HG03457 (cell line): ENCODE data around the gene SELPLG.
"Not testable (repeated sequence)": the region's sequence is repeated elsewhere in the genome, so short reads cannot be mapped to it uniquely, and the experiment has no call there.

Experiments
- ATAC-seq: cut with Tn5 transposase; IDR thresholded peaks from one replicate; pipeline ENCODE4 v1.9.1; 2021; ENCODE audit warnings: moderate number of reproducible peaks; ENCODE audit not compliant: unreplicated experiment

The SELPLG gene

DNA sequence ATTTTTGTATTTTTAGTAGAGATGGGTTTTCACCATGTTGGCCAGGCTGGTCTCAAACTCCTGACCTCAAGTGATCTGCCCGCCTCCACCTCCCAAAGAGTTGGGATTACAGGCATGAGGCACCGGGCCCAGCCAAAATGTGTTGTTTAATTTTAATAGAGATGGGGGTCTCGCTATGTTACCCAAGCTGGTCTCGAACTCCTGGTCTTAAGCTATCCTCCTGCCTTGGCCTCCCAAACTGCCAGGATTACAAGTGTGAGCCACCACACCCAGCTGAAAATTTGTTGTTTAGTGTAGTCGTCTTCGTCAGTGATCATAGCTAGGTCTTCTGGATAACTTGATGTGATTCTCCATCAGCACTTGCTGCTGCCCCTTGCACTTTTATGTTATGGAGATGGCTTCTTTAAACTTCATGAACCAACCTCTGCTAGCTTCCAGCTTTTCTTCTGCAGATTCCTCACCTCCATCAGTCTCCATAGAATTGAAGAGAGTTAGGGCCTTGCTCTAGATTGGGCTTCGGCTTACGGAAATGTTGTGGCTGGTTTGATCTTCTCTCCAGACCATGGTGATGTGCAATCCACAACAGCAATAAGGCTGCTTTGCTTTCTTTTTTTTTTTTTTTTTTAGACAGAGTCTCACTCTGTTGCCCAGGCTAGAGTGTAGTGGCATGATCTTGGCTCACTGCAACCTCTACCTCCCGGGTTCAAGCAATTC, 58.3 kb downstream of the SELPLG start:
- no peak for ATAC-seq

DNA sequence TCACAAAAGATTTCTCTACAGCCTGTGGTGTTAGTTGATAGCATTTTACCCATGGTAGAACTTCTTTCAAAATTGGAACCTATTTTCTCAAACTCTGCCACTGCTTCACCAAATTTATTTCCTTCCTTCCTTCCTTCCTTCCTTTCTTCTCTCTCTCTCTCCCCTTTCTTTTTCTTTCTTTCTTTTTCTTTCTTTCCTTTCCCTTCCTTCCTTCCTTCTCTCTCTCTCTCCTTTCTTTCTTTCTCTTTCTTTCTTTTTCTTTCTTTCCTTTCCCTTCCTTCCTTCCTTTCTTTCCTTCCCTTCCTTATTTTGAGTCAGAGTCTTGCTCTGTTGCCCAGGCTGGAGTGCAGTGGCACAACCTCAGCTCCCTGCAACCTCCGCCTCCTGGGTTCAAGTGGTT, 59.4 kb downstream of the SELPLG start:
- ATAC-seq = not testable (repeated sequence)

DNA sequence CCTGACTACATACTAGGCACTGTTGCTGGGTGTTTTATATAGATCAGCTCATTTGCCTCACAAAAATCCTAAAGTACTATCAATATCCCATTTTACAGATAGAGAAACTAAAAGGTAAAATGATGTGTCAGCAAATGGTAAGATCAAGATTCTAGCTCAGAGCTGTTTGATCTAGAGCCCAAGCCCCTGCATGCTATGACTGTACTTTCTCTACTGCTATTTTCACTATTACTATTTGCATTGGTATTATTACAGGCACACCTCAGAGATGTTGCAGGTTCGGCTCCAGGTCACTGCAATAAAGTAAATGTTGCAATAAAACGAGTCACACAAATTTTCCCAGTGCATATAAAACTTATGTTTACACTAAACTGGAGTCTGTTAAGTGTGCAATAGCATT, 60.4 kb downstream of the SELPLG start:
- no peak for ATAC-seq

DNA sequence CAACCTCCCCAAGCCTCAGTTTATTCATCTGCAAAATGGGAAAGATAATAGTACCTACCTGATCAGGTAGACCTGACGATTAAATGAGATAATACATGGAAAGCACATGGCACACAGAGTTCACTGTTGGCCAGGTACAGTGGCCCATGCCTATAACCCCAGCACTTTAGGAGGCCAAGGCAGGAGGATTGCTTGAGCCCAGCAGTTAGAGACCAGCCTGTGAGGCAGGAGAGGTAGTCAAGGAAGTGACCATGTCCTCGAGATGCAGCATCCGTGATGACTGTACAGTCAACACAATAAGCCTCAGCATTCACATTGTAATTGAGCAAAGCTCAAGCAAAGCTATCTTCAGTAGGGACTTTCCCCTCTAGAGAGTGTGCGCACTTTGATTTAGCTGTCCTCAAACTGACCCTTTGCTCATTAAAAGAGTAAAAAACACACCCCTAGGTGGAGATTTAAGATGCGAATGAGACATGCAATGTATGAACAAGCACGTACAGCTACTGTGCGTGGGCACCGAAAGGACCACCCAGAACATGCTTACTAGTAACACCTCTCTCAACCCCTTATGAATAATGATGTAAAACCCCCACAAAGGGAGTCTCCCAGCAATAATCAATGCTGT, 61.4 kb downstream of the SELPLG start:
- ATAC-seq = no peak
